Medulla oblongata (tissue), 1 donor: ENCODE results near the gene ARHGAP30.
A peak's percentile ranks its signal among the peaks of the same experiment; 100 is the strongest.

Experiments
- DNase-seq: peaks from one replicate; pipeline ENCODE4 v3.0.0-alpha.2; 2015; ENCODE audit errors: extremely low spot score

The ARHGAP30 gene

GRCh38 chr1:161013131-161013487, 56.6 kb downstream of the ARHGAP30 start:
- no peak for DNase-seq

- no peak for DNase-seq
Measured at GRCh38 chr1:161012420-161012819, 57.3 kb downstream of the ARHGAP30 start.

DNA sequence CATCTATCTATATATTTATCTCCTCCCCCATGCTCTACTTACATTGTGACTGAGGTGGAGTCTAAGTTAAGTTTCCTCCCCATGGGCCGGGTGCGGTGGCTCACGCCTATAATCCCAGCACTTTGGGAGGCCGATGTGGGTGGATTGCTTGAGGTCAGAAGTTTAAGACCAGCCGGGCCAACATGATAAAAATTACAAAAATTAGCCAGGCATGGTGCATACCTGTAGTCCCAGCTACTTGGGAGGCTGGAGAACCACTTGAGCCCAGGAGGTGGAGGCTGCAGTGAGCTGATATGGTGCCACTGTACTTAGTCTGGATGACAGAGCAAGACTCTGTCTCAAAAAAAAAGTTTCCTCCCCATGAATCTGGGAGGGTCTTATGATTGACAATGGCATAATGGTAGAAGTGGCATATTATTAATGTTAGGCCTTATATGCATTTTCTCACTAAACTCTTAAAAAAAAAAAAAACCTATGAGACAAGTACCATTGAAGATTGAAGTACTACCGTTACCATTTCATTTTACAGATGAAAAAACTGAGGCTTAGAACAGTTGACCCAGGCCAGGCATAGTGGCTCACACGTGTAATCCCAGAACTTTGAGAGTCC, 60.0 kb downstream of the ARHGAP30 start:
- DNase-seq = no peak

DNA sequence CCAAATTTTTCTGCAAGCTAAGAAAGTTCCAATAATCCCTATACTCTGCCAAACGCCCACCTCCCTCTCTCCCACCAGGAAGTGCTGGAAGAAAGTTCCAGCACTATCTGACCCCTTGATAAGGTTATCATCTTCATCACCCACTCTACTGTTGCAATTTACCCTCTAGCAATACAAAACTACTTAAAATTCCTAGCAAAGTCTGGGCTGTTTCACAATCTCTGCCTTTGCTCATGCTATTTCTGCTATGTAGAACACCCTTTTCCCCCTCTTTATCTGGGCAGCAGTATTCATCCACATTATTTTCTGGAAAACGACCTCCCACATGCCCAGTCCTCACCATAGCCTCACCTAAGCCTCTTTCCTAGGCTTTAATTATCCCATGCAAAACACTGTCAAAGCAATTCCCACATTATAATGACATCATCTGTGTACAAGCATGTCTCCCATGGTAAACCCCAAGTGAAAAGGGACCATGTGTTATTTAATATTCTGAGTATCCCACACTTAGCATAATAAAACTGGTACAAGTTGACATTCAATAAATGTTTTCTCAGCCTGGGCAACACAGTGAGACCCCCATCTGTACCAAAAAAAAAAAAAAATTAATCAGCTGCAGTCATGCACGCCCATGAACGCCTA, 60.7 kb downstream of the ARHGAP30 start:
- no peak for DNase-seq

DNA sequence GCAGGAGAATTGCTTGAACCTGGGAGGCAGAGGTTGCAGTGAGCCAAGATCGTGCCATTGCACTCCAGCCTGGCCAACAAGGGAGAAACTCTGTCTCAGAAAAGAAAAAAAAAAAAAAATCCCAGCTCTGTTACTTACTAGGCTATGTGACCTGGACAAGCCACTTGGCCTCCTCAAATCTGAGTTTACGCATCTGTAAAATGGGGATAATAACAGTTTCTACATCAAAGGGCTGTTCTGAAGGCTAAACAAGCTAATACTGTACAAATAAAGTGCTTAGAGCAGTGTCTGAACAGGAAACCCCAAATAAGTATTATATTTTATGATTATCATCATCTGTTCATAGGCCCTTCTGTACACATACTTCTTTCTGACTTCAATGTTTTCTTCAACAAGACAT, 62.3 kb downstream of the ARHGAP30 start:
- no peak for DNase-seq

GRCh38 chr1:161006563-161006962, 63.1 kb downstream of the ARHGAP30 start:
- DNase-seq = no peak

DNA sequence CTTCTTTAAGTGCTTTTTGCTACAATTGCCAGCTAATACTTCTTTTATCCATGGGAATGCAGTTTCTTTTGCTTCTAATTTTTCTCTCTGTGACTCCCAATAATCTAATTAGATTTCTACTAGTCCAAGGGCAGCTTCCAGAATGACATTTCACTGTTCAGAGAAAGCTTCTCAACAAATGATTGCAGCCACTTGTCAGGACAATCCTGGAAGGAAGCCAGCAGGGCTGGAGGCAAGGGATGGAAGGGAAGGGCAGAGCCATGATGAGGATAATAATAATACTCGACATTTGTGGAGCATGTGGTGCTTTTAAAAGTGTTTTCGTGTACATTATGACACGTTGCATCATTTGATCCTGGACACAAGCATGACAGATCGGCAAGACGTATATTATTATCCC, 68.2 kb downstream of the ARHGAP30 start:
- peak; percentile 25 for DNase-seq

- DNase-seq = no peak
Measured at GRCh38 chr1:161000736-161001480, 68.8 kb downstream of the ARHGAP30 start.

DNA sequence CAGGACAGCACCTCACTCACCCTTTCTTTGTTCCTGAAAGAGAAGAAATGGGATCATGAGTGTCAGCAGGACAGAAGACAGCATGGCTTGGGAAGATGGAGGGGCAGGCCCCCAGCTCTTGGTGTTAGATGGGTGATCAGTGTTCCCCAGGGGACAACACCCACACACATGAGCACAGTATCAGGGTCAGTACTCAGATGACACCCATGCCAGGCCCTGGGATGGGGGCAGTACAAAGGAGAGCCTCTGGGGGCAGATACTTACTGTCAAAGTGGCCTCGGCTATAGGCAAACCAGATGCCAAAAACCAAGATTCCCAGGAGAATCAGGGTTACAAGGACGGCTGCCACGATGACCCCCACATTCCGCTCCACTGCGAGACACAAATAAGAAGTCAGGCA, 70.3 kb downstream of the ARHGAP30 start:
- no peak for DNase-seq

GRCh38 chr1:160997323-160998038, 72.2 kb downstream of the ARHGAP30 start:
- peak; percentile 57 for DNase-seq
